GM23248 (cell line): ENCODE results near the gene WBP2NL. TPM values are rescaled to one million over a fixed set of nuclear protein-coding genes. Genes with fewer than 3 reads are reported as not detected.

Experiments
- DNase-seq: peaks from one replicate; pipeline ENCODE4 v3.0.0-alpha.2; 2015
- H2AFZ ChIP-seq: fragments of 200-600 bp; sonication (generic); 2 replicates; pipeline ENCODE4 v1.6.1; 2016; ENCODE audit warnings: antibody characterized with exemption
- H3F3A ChIP-seq: fragments of 200-600 bp; sonication (generic); 2 replicates; pipeline ENCODE4 v1.6.1; 2016; ENCODE audit warnings: mild to moderate bottlenecking, antibody characterized with exemption, mixed run types; ENCODE audit not compliant: insufficient read depth
- H3K27ac ChIP-seq: fragments of 200-600 bp; sonication (generic); 2 replicates; pipeline ENCODE4 v1.5.1; 2016; ENCODE audit warnings: mild to moderate bottlenecking
- H3K27me3 ChIP-seq: fragments of 200-600 bp; sonication (generic); replicated peaks from 2 replicates; pipeline ENCODE4 v1.6.1; 2016; ENCODE audit warnings: mild to moderate bottlenecking; ENCODE audit not compliant: insufficient read depth
- H3K36me3 ChIP-seq: fragments of 200-600 bp; sonication (generic); 2 replicates; pipeline ENCODE4 v1.6.1; 2016; ENCODE audit warnings: low read depth, mild to moderate bottlenecking
- H3K4me1 ChIP-seq: fragments of 200-600 bp; sonication (generic); 2 replicates; pipeline ENCODE4 v1.6.1; 2016; ENCODE audit warnings: mild to moderate bottlenecking; ENCODE audit not compliant: insufficient read depth
- H3K4me2 ChIP-seq: fragments of 200-600 bp; sonication (generic); one replicate; pipeline ENCODE4 v1.6.1; 2016; ENCODE audit warnings: mild to moderate bottlenecking; ENCODE audit not compliant: unreplicated experiment
- H3K4me3 ChIP-seq: fragments of 200-600 bp; sonication (generic); 2 replicates; pipeline ENCODE4 v1.5.1; 2016; ENCODE audit warnings: mild to moderate bottlenecking
- H3K79me2 ChIP-seq: fragments of 200-600 bp; sonication (generic); 2 replicates; pipeline ENCODE4 v1.6.1; 2016; ENCODE audit warnings: mild to moderate bottlenecking; ENCODE audit not compliant: insufficient read depth
- H3K9ac ChIP-seq: fragments of 200-600 bp; sonication (generic); 2 replicates; pipeline ENCODE4 v1.6.1; 2016; ENCODE audit warnings: mild to moderate bottlenecking
- H3K9me2 ChIP-seq: fragments of 200-600 bp; sonication (generic); 2 replicates; pipeline ENCODE4 v1.6.1; 2016; ENCODE audit warnings: mixed run types, mild to moderate bottlenecking, moderate library complexity; ENCODE audit not compliant: insufficient read depth
- H3K9me3 ChIP-seq: fragments of 200-600 bp; sonication (generic); one replicate; pipeline ENCODE4 v1.6.1; 2017; ENCODE audit warnings: low read depth
- H4K20me1 ChIP-seq: fragments of 200-600 bp; sonication (generic); 2 replicates; pipeline ENCODE4 v1.6.0; 2016; ENCODE audit not compliant: insufficient read depth
- EZH2 ChIP-seq: fragments of 200-600 bp; sonication (generic); IDR thresholded peaks from 2 replicates; pipeline ENCODE4 v1.6.1; 2018; ENCODE audit warnings: antibody characterized with exemption, mild to moderate bottlenecking; ENCODE audit not compliant: insufficient read depth, poor library complexity, severe bottlenecking
- EZH2phosphoT487 ChIP-seq: fragments of 200-600 bp; sonication (generic); IDR thresholded peaks from 2 replicates; pipeline ENCODE4 v1.6.1; 2018; ENCODE audit warnings: antibody characterized with exemption, moderate library complexity, mild to moderate bottlenecking, low read depth; ENCODE audit not compliant: insufficient read depth
- WGBS, 2 experiments: methylation state at CpG; one replicate each; pipeline ENCODE4 v1.1.6; 2015 to 2017; ENCODE audit warnings: low lambda C conversion rate in 2 of 2, low coverage in 1 of 2; ENCODE audit errors: missing lambda C conversion rate in 2 of 2; 5-methylcytosine and 5-hydroxymethylcytosine counted together
- in situ Hi-C: fragments of 300-500 bp; cut with MboI; formaldehyde crosslinking; loops from 2 replicates; pipeline ENCODE4 v1.15.0; 2020
- polyA plus RNA-seq: library from polyadenylated mRNA; unstranded; fragments of >200 nt; fragmentation: Nextera tagmentation; extraction: Ambion mirVana; gene quantifications from 2 replicates; pipeline ENCODE4 v1.2.1, GENCODE V29; 2016
- total RNA-seq: library from RNA; depleted of rRNA; stranded (reverse); fragments of >200 nt; shearing (Covaris generic); gene quantifications from 2 replicates; pipeline ENCODE4 v1.2.3, GENCODE V29; 2014

Gene WBP2NL
- total and polyA plus RNA-seq, 2 experiments from 2014 or later = 0.14 to 0.43 TPM

GRCh38 chr22:41966225-41966606 lies 32.4 kb upstream of the WBP2NL start:
- in situ Hi-C loops = loop anchor here (10.0 kb wide), 1 partner anchor 489 kb away; no protein-coding TSS in a partner anchor
- H3K9ac ChIP-seq = no peak overlapping the region

GRCh38 chr22:41966607-41967240 lies 31.9 kb upstream of the WBP2NL start:
- H4K20me1 ChIP-seq = no peaks in the 10 kb centered on the region
- H3K4me3 ChIP-seq = no peak overlapping the region
- no peak overlapping the region for H3K9ac ChIP-seq
- no peaks in the 10 kb centered on the region for H3K9me2 ChIP-seq
- no peaks in the 10 kb centered on the region for H3K9me3 ChIP-seq
- H3K4me2 ChIP-seq = no peak overlapping the region
- no peaks in the 10 kb centered on the region for H3K36me3 ChIP-seq
- H3K79me2 ChIP-seq = no peaks in the 10 kb centered on the region
- TF ChIP-seq EZH2phosphoT487 (no peak), EZH2 (no peak)
- DNase-seq = peak; percentile 91
- peak overlapping the region; percentile 51; the same call in 1 of the 2 replicates for H2AFZ ChIP-seq
- 44 to 47% methylated on average over 8 of the region's 8 CpGs for WGBS, 2 experiments
- peaks cover 6% of the 10 kb centered on the region; the same call in 1 of the 2 replicates for H3K27me3 ChIP-seq
- no peak overlapping the region for H3K27ac ChIP-seq
- in situ Hi-C loops = loop anchor here (10.0 kb wide), 1 partner anchor 488 kb away; no protein-coding TSS in a partner anchor
- peaks cover 4% of the 10 kb centered on the region; the same call in 1 of the 2 replicates for H3F3A ChIP-seq
- no peaks in the 10 kb centered on the region for H3K4me1 ChIP-seq

More at GRCh38 chr22:41966225-41966606, 32.4 kb upstream of the WBP2NL start:
- no peaks in the 10 kb centered on the region for H4K20me1 ChIP-seq
- no peak overlapping the region for H3K4me2 ChIP-seq
- H3K9me2 ChIP-seq = no peaks in the 10 kb centered on the region
- peaks cover 4% of the 10 kb centered on the region; the same call in 1 of the 2 replicates for H3F3A ChIP-seq
- no peaks in the 10 kb centered on the region for H3K4me1 ChIP-seq
- H3K36me3 ChIP-seq = no peaks in the 10 kb centered on the region
- H3K9me3 ChIP-seq = no peaks in the 10 kb centered on the region
- no peak overlapping the region for H3K27ac ChIP-seq
- no peaks in the 10 kb centered on the region for H3K79me2 ChIP-seq
- no peak overlapping the region for H3K4me3 ChIP-seq
- DNase-seq = no peak
- 93 to 96% methylated on average over 2 of the region's 2 CpGs for WGBS, 2 experiments
- 0 out of 2 replicates have a peak, but pooled peaks cover 1% of the 10 kb centered on the region for H3K27me3 ChIP-seq
- TF ChIP-seq EZH2 (no peak), EZH2phosphoT487 (no peak)
- H2AFZ ChIP-seq = no peak overlapping the region

GRCh38 chr22:41968601-41969000 lies 30.0 kb upstream of the WBP2NL start:
- TF ChIP-seq EZH2 (no peak), EZH2phosphoT487 (no peak)
- peaks cover 10% of the 10 kb centered on the region for H3K27me3 ChIP-seq
- H3K9me3 ChIP-seq = no peaks in the 10 kb centered on the region

GRCh38 chr22:41969110-41969646 lies 29.4 kb upstream of the WBP2NL start, which contains the start of gene SEPTIN3:
Gene SEPTIN3, plus strand, starts transcription at chr22:41969443. Its CDS starts 2,050 bp downstream, at chr22:41971493.
- Histone ChIP-seq H3K4me3 (no peak within 1 kb of the TSS), H3K4me1 (no peaks in the 10 kb centered on the region), H3K9me3 (no peaks in the 10 kb centered on the region), H2AFZ (no peak within 1 kb of the TSS), H3K36me3 (no peaks in the 10 kb centered on the region), H3K4me2 (no peak within 1 kb of the TSS), H3K27ac (no peak within 1 kb of the TSS), H3K9me2 (no peaks in the 10 kb centered on the region), H3F3A (peaks cover 4% of the 10 kb centered on the region; the same call in 1 of the 2 replicates), H3K27me3 (peaks cover 10% of the 10 kb centered on the region), H3K79me2 (no peaks in the 10 kb centered on the region), H4K20me1 (no peaks in the 10 kb centered on the region), H3K9ac (no peak within 1 kb of the TSS)
- DNase-seq = no peak
- in situ Hi-C loops = loop anchor here (10.0 kb wide), 1 partner anchor 486 kb away; no protein-coding TSS in a partner anchor
- 46 to 54% methylated on average over 8 of the region's 8 CpGs for WGBS, 2 experiments
- TF ChIP-seq EZH2phosphoT487 = no peak
- no peak for TF ChIP-seq EZH2

More at GRCh38 chr22:41968601-41969000, 30.0 kb upstream of the WBP2NL start:
- Histone ChIP-seq H3K4me2 (no peak overlapping the region), H2AFZ (no peak overlapping the region), H3K36me3 (no peaks in the 10 kb centered on the region), H3K79me2 (no peaks in the 10 kb centered on the region), H4K20me1 (no peaks in the 10 kb centered on the region), H3F3A (peaks cover 4% of the 10 kb centered on the region; the same call in 1 of the 2 replicates), H3K4me3 (no peak overlapping the region), H3K9ac (no peak overlapping the region), H3K4me1 (no peaks in the 10 kb centered on the region), H3K9me2 (no peaks in the 10 kb centered on the region), H3K27ac (no peak overlapping the region)
- 51 to 58% methylated on average over 9 of the region's 9 CpGs for WGBS, 2 experiments
- DNase-seq = no peak
- in situ Hi-C loops = loop anchor here (10.0 kb wide), 1 partner anchor 486 kb away; no protein-coding TSS in a partner anchor
